Measurements from ENCODE around the gene RTL5.

RTL5 gene

DNA sequence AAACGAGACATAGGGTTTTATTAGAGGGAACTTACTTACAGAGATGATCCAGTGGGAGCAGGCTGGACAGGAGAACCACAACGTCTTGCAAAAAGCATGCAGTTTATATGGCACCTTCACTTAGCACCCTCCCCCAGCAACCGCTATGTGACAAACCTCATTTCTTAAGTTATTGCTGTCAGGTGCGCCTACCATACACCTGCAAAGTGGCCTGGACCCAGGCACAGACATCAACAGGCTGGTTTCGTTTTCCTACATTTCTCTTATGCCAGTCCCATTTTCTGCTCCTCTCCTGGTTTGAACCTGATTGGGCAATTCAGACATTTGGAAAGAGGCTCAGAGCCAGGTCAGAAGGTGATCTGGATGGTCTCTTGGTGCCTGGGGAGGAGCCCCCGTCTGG is 18.3 kb downstream of the RTL5 start:
- H2BK120ac ChIP-seq (ENCODE audit: insufficient read depth, low read length, poor library complexity): no peak overlapping the region
- H3K27me3 ChIP-seq (ENCODE audit: insufficient read depth, low read length): no peaks in the 10 kb centered on the region
- no peak overlapping the region for H3K23ac ChIP-seq (ENCODE audit: low read length)
- H3K79me2 ChIP-seq (ENCODE audit: control insufficient read depth, insufficient read depth, low read length, poor library complexity): no peaks in the 10 kb centered on the region
- H2AFZ ChIP-seq (ENCODE audit: insufficient read depth, low read length, poor library complexity): no peak overlapping the region
- no CpG with 5 or more reads among the region's 6 CpGs for WGBS (ENCODE audit: extremely low coverage, insufficient coverage, insufficient read length)
- no peak overlapping the region for H3K4ac ChIP-seq (ENCODE audit: low read depth, low read length)
- no peaks in the 10 kb centered on the region for H3K36me3 ChIP-seq (ENCODE audit: control insufficient read depth in 1 of 2, insufficient read depth in 2 of 2, low read length in 2 of 2)
- no peak overlapping the region for H4K91ac ChIP-seq (ENCODE audit: low read depth, low read length)
- H2BK5ac ChIP-seq (ENCODE audit: low read depth, low read length, poor library complexity): no peak overlapping the region
- H3K18ac ChIP-seq (ENCODE audit: low read length): no peak overlapping the region
- H3K4me1 ChIP-seq (ENCODE audit: control insufficient read depth in 1 of 2, insufficient read depth in 2 of 2, low read length in 2 of 2): no peaks in the 10 kb centered on the region
- no peak overlapping the region for H4K8ac ChIP-seq (ENCODE audit: low read depth, low read length)
- no peak overlapping the region for H3K9ac ChIP-seq (ENCODE audit: low read length)
- no peak overlapping the region for H3K4me3 ChIP-seq (ENCODE audit: low read depth, low read length)
- no peak overlapping the region for H3K4me2 ChIP-seq (ENCODE audit: low read length)
- no peak overlapping the region for H3K14ac ChIP-seq (ENCODE audit: low read length)
- no peak overlapping the region for H4K12ac ChIP-seq (ENCODE audit: low read depth, low read length)
- no peak for DNase-seq
- no peaks in the 10 kb centered on the region for H3K9me3 ChIP-seq (ENCODE audit: insufficient read depth, low read depth, low read length)
- H3K27ac ChIP-seq (ENCODE audit: low read depth, low read length): no peak overlapping the region
- H2BK12ac ChIP-seq (ENCODE audit: low read length): no peak overlapping the region
- H2AK5ac ChIP-seq (ENCODE audit: low read length): no peak overlapping the region
- no peaks in the 10 kb centered on the region for H3K79me1 ChIP-seq (ENCODE audit: low read length)

DNA sequence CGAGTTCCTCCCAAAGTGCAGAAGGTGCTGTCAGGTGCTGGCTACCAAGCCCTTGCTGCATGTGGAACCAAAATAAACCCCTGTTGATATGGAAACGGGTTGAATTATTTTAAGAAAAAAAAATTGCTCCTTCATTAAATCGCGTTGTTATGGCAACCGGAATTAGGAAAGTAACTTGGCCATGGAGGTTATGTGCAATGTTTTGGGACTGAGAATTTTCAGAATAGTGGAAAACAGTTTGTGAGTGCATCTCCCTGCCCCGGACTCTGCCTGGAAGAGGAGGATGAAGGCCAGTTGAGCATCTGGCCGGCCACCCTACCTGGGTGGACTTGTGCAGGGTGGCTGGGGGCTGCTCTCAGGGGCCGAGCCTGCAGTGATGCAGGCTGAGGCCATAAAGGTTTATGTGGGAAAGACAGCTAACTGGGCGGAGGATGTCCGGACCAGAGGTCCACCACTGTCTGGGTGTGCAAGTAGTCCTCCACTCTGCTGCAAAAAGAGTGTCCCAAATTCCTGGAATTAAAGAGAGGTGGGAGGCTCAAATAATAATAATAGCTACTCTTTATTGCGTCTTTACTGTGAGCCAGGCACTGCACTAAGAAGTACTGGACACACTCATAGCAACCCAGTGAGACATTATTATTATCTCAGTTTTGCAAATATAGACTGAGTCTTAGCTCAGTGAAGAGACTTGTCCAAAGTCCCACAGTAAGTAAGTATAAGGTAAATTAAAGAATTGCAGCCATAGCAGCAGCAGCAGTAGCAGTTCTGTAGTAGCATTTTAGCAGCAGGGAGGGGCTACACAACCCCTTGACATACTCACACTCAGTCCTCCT is 20.6 kb downstream of the RTL5 start:
- no peaks in the 10 kb centered on the region for H3K79me2 ChIP-seq (ENCODE audit: control insufficient read depth, insufficient read depth, low read length, poor library complexity)
- no peak overlapping the region for H4K8ac ChIP-seq (ENCODE audit: low read depth, low read length)
- no peak overlapping the region for H2BK12ac ChIP-seq (ENCODE audit: low read length)
- no peak overlapping the region for H3K4me2 ChIP-seq (ENCODE audit: low read length)
- no peak overlapping the region for H2AK5ac ChIP-seq (ENCODE audit: low read length)
- no peak overlapping the region for H2AFZ ChIP-seq (ENCODE audit: insufficient read depth, low read length, poor library complexity)
- DNase-seq: no peak
- H3K14ac ChIP-seq (ENCODE audit: low read length): no peak overlapping the region
- H2BK5ac ChIP-seq (ENCODE audit: low read depth, low read length, poor library complexity): no peak overlapping the region
- H3K4ac ChIP-seq (ENCODE audit: low read depth, low read length): no peak overlapping the region
- no peak overlapping the region for H3K4me3 ChIP-seq (ENCODE audit: low read depth, low read length)
- H3K4me1 ChIP-seq (ENCODE audit: control insufficient read depth in 1 of 2, insufficient read depth in 2 of 2, low read length in 2 of 2): peaks cover 0 to 3% of the 10 kb centered on the region in 2 experiments
- no peak overlapping the region for H3K9ac ChIP-seq (ENCODE audit: low read length)
- no peaks in the 10 kb centered on the region for H3K9me3 ChIP-seq (ENCODE audit: insufficient read depth, low read depth, low read length)
- H2BK120ac ChIP-seq (ENCODE audit: insufficient read depth, low read length, poor library complexity): no peak overlapping the region
- H3K27ac ChIP-seq (ENCODE audit: low read depth, low read length): no peak overlapping the region
- H3K27me3 ChIP-seq (ENCODE audit: insufficient read depth, low read length): no peaks in the 10 kb centered on the region
- H4K12ac ChIP-seq (ENCODE audit: low read depth, low read length): no peak overlapping the region
- no peaks in the 10 kb centered on the region for H3K79me1 ChIP-seq (ENCODE audit: low read length)
- H3K23ac ChIP-seq (ENCODE audit: low read length): no peak overlapping the region
- WGBS (ENCODE audit: extremely low coverage, insufficient coverage, insufficient read length): no CpG with 5 or more reads among the region's 11 CpGs
- no peaks in the 10 kb centered on the region for H3K36me3 ChIP-seq (ENCODE audit: control insufficient read depth in 1 of 2, insufficient read depth in 2 of 2, low read length in 2 of 2)
- H4K91ac ChIP-seq (ENCODE audit: low read depth, low read length): no peak overlapping the region
- no peak overlapping the region for H3K18ac ChIP-seq (ENCODE audit: low read length)

GRCh38 chrX:72110051-72110875 is 21.5 kb downstream of the RTL5 start:
- Histone ChIP-seq H3K79me2 (ENCODE audit: control insufficient read depth, insufficient read depth, low read length, poor library complexity) (no peaks in the 10 kb centered on the region), H3K23ac (ENCODE audit: low read length) (no peak overlapping the region), H3K79me1 (ENCODE audit: low read length) (no peaks in the 10 kb centered on the region), H4K8ac (ENCODE audit: low read depth, low read length) (no peak overlapping the region), H2BK120ac (ENCODE audit: insufficient read depth, low read length, poor library complexity) (no peak overlapping the region), H3K9me3 (ENCODE audit: insufficient read depth, low read depth, low read length) (no peaks in the 10 kb centered on the region), H2AFZ (ENCODE audit: insufficient read depth, low read length, poor library complexity) (no peak overlapping the region), H2BK5ac (ENCODE audit: low read depth, low read length, poor library complexity) (no peak overlapping the region), H3K9ac (ENCODE audit: low read length) (no peak overlapping the region), H3K4me1 (ENCODE audit: control insufficient read depth in 1 of 2, insufficient read depth in 2 of 2, low read length in 2 of 2) (peaks cover 0 to 3% of the 10 kb centered on the region in 2 experiments), H4K91ac (ENCODE audit: low read depth, low read length) (no peak overlapping the region), H3K14ac (ENCODE audit: low read length) (no peak overlapping the region), H4K12ac (ENCODE audit: low read depth, low read length) (no peak overlapping the region), H3K36me3 (ENCODE audit: control insufficient read depth in 1 of 2, insufficient read depth in 2 of 2, low read length in 2 of 2) (no peaks in the 10 kb centered on the region), H3K18ac (ENCODE audit: low read length) (no peak overlapping the region), H3K27me3 (ENCODE audit: insufficient read depth, low read length) (no peaks in the 10 kb centered on the region), H2AK5ac (ENCODE audit: low read length) (no peak overlapping the region), H3K4ac (ENCODE audit: low read depth, low read length) (no peak overlapping the region), H3K4me3 (ENCODE audit: low read depth, low read length) (no peak overlapping the region), H2BK12ac (ENCODE audit: low read length) (no peak overlapping the region), H3K4me2 (ENCODE audit: low read length) (no peak overlapping the region), H3K27ac (ENCODE audit: low read depth, low read length) (no peak overlapping the region)
- no peak for DNase-seq
- WGBS (ENCODE audit: extremely low coverage, insufficient coverage, insufficient read length): no CpG with 5 or more reads among the region's 13 CpGs

DNA sequence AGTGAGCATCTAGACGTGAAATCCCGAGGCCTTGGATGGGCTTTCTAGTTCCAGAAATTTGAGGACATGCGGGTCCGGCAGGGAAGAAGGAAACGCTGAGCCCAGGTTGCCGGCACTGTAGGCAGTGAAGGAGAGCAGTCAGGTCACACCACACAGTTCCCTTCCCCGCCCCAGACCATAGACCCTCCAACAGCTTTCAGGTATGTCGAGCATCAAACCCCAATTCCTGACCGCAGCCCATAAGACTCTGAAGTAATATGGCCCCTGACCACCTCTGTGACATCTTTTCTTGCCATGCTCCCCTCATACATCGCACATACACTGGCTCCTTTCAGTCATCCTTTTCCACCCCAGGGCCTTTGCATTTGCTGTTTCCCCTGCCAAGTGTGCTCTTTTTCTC is 23.0 kb downstream of the RTL5 start:
- H3K4me3 ChIP-seq (ENCODE audit: low read depth, low read length): no peak overlapping the region
- no peak overlapping the region for H3K9ac ChIP-seq (ENCODE audit: low read length)
- no peak overlapping the region for H4K8ac ChIP-seq (ENCODE audit: low read depth, low read length)
- H3K27ac ChIP-seq (ENCODE audit: low read depth, low read length): no peak overlapping the region
- no peak for DNase-seq
- H3K9me3 ChIP-seq (ENCODE audit: insufficient read depth, low read depth, low read length): no peaks in the 10 kb centered on the region
- H2BK5ac ChIP-seq (ENCODE audit: low read depth, low read length, poor library complexity): no peak overlapping the region
- WGBS (ENCODE audit: extremely low coverage, insufficient coverage, insufficient read length): no CpG with 5 or more reads among the region's 10 CpGs
- no peak overlapping the region for H4K91ac ChIP-seq (ENCODE audit: low read depth, low read length)
- no peak overlapping the region for H3K18ac ChIP-seq (ENCODE audit: low read length)
- peak overlapping the region; percentile 23 for H2BK12ac ChIP-seq (ENCODE audit: low read length)
- no peak overlapping the region for H3K4me2 ChIP-seq (ENCODE audit: low read length)
- H3K36me3 ChIP-seq (ENCODE audit: control insufficient read depth in 1 of 2, insufficient read depth in 2 of 2, low read length in 2 of 2): no peaks in the 10 kb centered on the region
- no peak overlapping the region for H4K12ac ChIP-seq (ENCODE audit: low read depth, low read length)
- peaks cover 0 to 3% of the 10 kb centered on the region in 2 experiments for H3K4me1 ChIP-seq (ENCODE audit: control insufficient read depth in 1 of 2, insufficient read depth in 2 of 2, low read length in 2 of 2)
- no peaks in the 10 kb centered on the region for H3K79me1 ChIP-seq (ENCODE audit: low read length)
- no peak overlapping the region for H2BK120ac ChIP-seq (ENCODE audit: insufficient read depth, low read length, poor library complexity)
- no peak overlapping the region for H3K23ac ChIP-seq (ENCODE audit: low read length)
- no peak overlapping the region for H3K14ac ChIP-seq (ENCODE audit: low read length)
- H2AK5ac ChIP-seq (ENCODE audit: low read length): no peak overlapping the region
- H2AFZ ChIP-seq (ENCODE audit: insufficient read depth, low read length, poor library complexity): no peak overlapping the region
- no peaks in the 10 kb centered on the region for H3K27me3 ChIP-seq (ENCODE audit: insufficient read depth, low read length)
- no peaks in the 10 kb centered on the region for H3K79me2 ChIP-seq (ENCODE audit: control insufficient read depth, insufficient read depth, low read length, poor library complexity)
- H3K4ac ChIP-seq (ENCODE audit: low read depth, low read length): no peak overlapping the region

Measured in trophoblast cell (in vitro differentiated cells and primary cell).